ENCODE measurements around the gene CYP2W1.

Gene CYP2W1

DNA sequence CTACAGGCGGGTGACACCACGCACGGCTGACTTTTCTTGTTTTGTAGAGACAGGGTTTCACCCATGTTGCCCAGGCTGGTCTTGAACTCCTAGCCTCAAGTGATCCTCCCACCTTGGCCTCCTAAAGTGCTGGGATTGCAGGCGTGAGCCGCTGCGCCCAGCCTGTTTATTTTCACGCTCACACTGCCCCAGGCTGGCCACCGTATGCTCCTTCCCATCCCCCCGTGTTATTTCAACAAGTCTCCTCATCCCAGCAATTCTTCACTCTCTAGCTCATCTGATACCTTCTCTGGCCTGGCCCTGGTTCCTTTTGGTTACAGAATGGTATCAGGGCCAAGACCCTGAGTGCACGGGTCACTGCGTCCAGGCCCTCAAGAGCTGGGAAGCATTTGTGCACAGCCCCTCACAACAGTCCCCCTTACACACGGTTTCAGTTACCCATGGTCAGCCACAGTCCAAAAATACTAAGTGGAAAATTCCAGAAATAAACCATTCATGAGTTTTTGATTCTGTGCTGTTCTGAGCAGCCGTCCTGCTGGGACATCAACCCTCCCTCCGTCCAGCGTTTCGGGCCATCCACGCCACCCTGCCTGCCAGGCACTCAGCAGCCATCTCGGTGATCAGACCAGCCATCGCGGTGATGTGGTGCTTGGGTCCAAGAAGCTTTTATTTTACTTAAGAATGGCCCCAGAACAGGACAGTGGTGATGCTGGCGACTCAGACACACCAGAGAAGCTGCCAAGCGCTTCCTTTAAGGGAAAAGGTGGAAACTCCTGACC is 16.5 kb upstream of the CYP2W1 start:
- DNase-seq (ENCODE audit: low read depth in 1 of 2, low spot score in 1 of 2), result no peak

DNA sequence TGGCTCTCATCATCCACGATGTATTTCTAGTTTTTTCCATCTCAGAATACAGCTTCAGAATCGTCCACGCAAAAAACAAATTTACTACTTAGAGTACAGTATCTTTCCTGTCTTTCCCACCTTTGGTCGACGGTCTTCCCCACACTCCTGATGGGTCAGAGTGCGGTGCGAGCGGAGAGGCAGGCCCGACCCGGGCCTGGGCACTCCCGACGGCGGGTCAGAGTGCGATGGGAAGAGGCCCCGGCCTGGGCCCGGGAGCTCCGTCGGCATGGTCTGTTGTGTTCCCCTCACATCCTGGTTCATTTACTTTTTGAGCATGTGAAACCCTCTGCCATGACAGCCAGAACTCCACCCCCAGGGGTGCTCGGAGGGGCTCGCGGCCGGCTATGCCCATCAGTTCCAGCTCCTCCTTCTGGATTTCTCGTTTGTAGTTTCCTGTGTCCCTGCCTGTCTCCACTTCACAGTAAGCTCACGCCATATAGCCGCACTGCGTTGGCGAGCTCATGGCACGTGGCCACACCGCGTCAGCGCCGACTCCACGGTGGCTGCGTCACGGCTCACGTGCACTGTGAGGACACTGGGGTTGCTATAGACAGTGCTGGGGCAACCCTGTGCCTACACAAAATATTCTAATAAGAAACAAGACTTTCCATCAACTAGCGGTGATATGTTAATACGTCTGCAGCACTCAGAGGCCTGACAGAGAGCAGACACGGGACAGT is 15.5 kb upstream of the CYP2W1 start:
- DNase-seq (ENCODE audit: low read depth in 1 of 2, low spot score in 1 of 2), result no peak

DNA sequence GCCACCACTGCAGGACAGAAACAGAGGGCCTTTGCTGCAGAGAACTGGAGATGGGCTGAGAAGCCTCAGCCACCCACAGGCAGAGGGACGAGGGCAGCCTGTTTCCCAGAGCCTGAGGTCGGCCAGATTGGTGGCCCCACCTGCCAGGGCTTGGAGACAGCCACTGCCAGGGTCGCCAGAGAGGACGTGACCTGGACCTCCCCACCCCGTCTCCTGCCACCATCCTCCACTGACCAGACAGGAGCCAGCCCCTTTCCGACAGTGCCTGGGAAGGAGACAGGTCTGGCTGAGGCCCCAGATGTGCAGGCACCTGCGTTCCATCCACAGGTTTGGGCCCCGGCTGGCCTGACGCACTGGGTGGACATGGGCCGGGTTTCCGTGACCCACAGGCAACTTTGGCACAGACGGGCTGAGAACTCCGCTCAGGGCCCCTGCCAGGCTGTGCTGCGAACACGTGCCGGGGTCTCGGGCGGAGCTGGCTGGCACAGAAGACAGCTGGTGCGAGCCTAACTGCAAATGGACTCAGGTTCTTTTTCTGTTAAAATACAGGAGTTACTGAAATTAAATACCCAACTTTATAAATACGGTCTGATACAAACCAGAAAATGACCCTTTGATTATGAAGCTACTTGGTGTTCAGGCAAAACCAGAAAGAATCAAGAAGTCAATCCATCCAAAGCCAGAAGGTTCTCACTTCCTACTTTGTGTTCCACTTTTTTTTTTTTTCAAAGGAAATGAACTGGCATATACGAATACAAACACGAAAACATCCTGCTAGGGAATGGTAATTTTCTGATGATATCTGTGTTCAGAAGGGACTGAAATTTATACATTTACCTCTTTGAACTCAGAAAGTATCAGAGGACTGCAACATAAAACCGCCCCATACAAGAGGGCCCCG is 14.5 kb upstream of the CYP2W1 start:
- no peak for DNase-seq (ENCODE audit: low read depth in 1 of 2, low spot score in 1 of 2)

DNA sequence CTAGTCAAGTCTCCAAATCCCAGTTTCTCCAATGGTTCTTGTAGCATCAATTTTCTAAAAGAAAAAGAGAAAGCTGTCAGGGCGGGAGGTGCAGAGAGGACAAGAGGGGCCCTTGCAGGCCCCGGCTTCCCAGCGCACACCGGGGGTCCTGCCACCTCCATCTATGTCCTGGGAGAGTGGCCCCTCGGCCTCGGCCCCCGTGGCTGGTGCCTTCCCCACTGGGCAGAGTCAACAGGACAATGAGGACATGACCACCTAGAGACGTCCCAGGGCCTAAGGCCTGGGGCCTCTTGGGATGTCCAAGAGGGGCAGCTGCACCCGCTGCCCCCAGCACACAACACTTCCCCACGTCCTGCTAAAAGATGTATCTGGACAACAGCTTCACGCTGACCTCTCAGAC is 13.6 kb upstream of the CYP2W1 start:
- no peak for DNase-seq (ENCODE audit: low read depth in 1 of 2, low spot score in 1 of 2)

DNA sequence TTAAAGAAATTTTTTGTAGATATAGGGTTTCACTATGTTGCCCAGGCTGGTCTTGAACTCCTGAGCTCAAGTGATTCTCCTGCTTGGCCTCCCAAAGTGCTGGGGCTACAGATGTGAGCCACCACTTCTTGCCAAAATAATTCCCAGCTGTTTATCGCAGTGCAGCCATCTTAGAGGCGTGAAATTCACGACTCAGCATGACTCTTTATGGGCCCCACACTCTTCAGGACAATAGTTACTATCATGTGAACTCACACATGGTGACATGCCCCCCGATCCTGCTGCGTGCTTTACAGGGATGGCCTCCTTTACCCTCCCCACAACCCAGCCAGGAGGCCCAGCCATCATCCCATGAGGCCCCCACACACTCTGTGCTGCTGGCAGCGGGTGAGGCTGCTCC is 12.2 kb upstream of the CYP2W1 start:
- no peak for DNase-seq (ENCODE audit: low read depth in 1 of 2, low spot score in 1 of 2)

- no peak for DNase-seq (ENCODE audit: low read depth in 1 of 2, low spot score in 1 of 2)
These were observed 10.9 kb upstream of the CYP2W1 start for GRCh38 chr7:972110-972509.

DNA sequence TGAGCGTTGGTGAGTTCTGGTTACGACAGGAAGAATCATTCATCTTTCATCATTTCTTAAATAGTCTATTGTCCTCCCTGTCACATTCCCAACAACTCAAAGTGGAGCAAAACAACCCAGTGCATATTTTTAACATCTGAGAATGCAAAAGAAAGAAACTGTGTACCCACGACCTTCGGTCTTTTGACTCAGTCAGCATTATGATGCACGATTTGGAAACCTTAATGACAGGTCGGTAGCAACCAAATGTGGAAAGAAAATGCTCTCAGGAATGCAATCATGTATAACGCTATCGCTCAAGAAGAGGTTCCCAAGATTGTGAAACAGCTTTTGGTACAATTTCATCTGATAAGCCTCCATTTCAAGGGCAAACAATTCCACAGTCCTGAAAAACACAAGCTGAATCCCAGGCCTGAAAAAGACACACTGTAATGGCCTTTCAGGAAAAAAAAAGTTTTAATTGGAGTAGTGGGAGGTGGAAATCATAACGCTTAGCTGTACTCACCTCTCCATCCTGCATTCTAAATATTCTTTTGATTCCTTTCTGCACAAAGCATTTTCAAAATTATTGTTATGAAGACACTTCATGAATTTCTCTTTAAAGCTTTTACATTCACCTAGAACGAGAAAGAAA is 10.2 kb upstream of the CYP2W1 start:
- no peak for DNase-seq (ENCODE audit: low read depth in 1 of 2, low spot score in 1 of 2)

DNA sequence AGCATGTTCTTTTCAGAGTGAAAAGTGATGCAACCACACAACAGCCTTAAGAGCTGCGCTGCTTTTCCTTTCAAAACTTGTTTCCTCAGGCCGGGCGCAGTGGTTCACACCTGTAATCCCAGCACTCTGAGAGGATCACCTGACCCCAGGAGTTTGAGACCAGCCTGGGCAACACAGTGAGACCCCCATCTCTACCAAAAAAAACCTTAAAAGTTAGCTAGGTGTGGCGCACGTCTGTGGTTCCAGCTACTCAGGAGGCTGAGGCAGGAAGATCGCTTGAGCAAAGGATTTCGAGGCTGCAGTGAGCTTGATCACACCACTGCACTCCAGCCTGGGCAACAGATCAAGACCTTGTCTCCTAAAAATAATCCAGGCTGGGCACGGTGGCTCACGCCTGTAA is 9.7 kb upstream of the CYP2W1 start:
- DNase-seq (ENCODE audit: low read depth in 1 of 2, low spot score in 1 of 2), result no peak

- DNase-seq (ENCODE audit: low read depth in 1 of 2, low spot score in 1 of 2), result no peak
These were observed 8.8 kb upstream of the CYP2W1 start for GRCh38 chr7:974172-974571.

GRCh38 chr7:974820-975681 is 7.9 kb upstream of the CYP2W1 start, which contains the start of gene COX19:
Gene COX19 (minus strand): TSS chr7:975549. CDS start chr7:975509, 40 bp downstream.
- DNase-seq (ENCODE audit: low read depth in 1 of 2, low spot score in 1 of 2), result peak; percentile 77 to 81

GRCh38 chr7:975702-976473 is 7.1 kb upstream of the CYP2W1 start:
- no peak for DNase-seq (ENCODE audit: low read depth in 1 of 2, low spot score in 1 of 2)

DNA sequence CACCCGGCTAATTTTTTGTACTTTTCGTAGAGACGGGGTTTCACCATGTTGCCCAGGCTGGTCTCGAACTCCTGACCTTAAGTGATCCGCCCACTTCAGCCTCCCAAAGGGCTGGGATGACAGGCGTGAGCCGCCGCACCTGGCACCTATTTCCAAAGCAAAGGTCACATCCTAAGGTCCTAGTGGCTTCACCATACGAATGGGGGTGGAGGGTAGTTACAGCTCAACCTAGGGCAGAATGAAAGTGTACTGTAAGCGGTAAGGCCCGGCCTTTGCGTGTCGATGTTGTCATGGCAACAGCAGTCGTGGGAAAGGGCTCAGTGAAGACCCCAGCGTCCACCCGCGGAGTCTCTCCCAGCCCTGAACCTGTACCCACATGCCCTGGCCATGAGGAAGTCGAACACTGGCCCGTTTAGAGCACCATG is 6.1 kb upstream of the CYP2W1 start:
- no peak for DNase-seq (ENCODE audit: low read depth in 1 of 2, low spot score in 1 of 2)

DNA sequence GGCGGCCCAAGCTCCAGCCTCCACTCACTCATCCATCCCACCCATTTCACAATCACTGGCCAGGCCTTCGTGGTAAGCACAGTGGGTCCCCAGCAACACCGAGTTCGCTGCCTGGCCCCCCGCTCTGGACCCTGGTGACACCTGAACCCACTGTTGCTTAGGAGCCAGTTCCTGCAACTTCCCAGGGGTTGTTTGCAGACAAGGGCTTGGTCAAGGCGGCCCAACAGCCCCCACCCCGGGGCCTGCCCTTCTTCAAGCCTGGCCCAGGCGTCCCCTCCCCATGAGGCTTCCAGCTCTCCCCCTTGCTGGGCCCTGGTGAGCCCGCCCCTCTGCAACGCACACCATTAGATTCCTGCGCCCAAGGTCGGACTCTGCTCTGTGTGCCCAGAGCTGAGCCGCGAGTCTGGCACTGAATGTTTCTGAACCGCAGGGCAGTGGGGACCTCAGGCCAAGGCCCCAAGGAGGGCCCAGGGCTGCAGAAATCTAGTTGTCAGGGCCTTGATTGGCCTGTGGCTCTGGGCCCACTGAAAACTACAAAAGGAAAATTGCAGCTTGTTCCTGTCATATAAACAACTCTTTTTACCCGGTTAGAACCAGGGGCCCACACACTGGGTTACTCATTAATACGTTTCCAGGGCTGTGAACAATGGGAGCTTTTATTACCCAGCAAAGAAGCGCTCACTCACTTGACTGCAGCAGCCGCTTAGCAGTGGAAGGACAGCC is 5.5 kb upstream of the CYP2W1 start:
- no peak for DNase-seq (ENCODE audit: low read depth in 1 of 2, low spot score in 1 of 2)

GRCh38 chr7:978049-978346 is 5.0 kb upstream of the CYP2W1 start:
- DNase-seq (ENCODE audit: low read depth in 1 of 2, low spot score in 1 of 2), result no peak

GRCh38 chr7:978416-979091 is 4.4 kb upstream of the CYP2W1 start:
- no peak for DNase-seq (ENCODE audit: low read depth in 1 of 2, low spot score in 1 of 2)

- DNase-seq (ENCODE audit: low read depth in 1 of 2, low spot score in 1 of 2), result no peak
These were observed 3.8 kb upstream of the CYP2W1 start for GRCh38 chr7:979151-979550.

DNA sequence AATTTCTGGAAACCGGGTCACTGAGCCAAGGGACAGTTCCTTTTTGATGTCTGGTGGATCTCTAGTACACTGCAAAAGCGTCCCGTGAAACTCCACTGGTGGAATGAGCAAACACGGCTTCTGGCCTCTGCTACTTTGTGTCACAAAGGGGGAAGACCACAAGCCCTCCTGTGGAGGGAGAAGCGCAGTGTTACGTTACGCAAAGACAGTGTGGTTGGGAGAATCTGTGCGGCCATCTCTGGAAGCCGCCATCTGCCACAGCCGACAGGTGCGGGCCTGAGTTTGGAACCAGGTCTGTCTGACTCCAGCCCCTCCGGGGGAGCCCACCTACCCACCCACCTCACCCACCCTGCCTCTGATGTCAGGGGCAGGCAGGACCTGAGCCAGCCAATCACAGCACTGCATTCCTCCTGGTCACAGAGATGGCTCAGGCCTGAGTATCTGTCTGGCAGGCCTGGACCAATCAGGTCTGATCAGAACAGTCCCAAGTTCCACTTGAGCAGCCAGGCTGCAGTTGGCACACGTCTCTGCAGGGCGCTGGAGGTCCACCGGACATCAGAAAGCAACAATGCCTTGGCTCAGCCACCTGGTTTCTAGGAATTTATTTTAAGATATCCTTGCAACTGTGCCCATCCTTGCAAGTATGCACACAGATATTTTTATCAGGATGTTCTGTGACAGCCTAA is 3.0 kb upstream of the CYP2W1 start:
- DNase-seq (ENCODE audit: low read depth in 1 of 2, low spot score in 1 of 2), result no peak

All from activated CD4-positive, alpha-beta T cell treated with anti-CD3 and anti-CD28 coated beads, Interleukin-2, amount 50 U/mL, for 24 hours (primary cell).